Activated naive CD8-positive, alpha-beta T cell treated with anti-CD3 and anti-CD28 coated beads, Interleukin-2, amount 50 U/mL, for 16 hours (primary cell): ENCODE results near the gene MST1R.
"Not testable (repeated sequence)": the region's sequence is repeated elsewhere in the genome, so short reads cannot be mapped to it uniquely, and the experiment has no call there.

Source experiments
- DNase-seq: peaks from one replicate; pipeline ENCODE4 v3.0.0-alpha.2; 2020; ENCODE audit warnings: low read depth, low spot score

The MST1R gene

DNA sequence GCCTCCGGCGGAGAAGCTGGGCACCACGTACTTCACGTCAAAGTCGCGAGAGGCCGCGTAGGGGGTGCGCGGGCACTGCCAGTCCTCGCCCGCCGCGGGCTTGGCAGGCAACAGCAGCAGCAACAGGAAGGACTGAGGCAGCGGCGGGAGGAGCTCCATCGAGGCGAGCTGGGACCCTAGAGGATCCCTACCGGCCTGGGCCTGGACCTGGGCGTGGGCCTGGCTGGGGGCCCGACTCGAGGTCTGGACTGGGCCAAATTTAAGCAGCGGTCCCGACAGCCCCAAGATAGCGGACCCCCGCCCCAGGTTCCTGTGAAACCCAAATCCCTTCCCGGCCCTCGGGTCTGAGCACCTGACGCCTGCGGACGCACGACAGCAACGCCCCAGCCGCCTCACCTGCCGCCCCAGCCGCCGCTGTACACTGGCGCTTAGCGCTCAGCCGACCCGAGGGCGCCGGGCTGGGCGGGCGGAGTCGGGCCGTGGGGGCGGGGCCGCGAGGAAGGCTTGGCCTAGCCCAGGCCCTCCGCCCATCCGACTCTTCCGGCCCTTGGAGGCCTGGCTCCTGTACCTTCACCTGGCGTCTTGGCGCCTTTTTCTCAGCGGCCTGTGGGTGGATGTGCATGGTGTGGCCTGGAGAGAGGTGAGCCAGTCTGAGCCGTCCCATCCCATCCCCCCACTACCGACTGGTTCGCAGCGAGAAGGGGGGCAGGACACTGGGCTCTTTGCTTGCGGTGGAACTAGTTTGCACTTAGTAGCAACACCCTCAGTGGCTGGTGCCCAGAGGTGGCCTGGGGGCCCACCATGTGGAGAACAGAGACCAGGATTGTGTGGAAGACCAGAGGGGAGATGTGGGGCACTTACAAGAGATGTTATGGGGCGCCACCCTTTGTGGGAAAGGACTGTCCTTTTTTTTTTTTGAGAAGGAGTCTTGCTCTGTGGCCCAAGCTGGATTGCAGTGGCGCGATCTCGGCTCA, at the start of gene MST1R:
Gene MST1R, minus strand, starts transcription at position 423 of the 974 bp plus-strand sequence. Its CDS starts 264 bp downstream, at position 159.
- DNase-seq, result peak; percentile 53

GRCh38 chr3:49952924-49953323, 49.3 kb upstream of the MST1R start:
- no peak for DNase-seq

- DNase-seq, result no peak
Measured at GRCh38 chr3:49942651-49943050, 39.0 kb upstream of the MST1R start.

DNA sequence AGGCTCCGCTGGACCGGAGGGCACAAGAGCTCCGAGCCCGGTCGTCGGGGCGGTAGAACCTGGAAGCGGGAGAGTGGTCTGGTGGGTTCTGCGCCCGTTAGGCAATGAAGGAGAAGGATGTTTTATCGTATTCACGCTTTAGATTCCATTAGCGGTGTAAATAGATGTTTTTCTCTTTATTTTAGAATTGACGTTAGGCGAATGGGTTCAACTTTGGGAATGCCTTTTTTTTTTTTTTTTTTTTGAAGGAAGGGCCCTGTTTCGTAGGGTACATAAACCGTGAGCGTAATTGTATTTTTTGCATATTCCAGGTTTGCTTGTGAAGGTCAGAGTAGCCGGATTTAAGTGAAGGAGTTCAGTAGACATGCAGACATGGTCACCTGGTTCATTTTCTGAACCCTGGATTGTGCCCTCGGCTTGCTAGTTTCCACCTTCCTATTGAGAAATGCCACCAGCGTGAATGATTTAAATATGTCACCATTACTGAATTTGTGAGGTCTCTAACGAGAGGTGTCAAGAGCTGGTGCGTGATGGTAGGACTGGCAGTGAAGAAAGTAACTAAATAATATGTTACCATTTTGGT, 37.1 kb upstream of the MST1R start:
- DNase-seq, result no peak

GRCh38 chr3:49939858-49940666, 36.4 kb upstream of the MST1R start, which contains the start of gene RBM6:
RBM6 (plus strand) TSS chr3:49940150; CDS start chr3:49962642, 22,492 bp downstream.
- peak; percentile 85 for DNase-seq

- no peak for DNase-seq
Measured at GRCh38 chr3:49937090-49937489, 33.4 kb upstream of the MST1R start.

- DNase-seq, result not testable (repeated sequence)
Measured at GRCh38 chr3:49932281-49932680, 28.6 kb upstream of the MST1R start.

GRCh38 chr3:49930922-49931321, 27.2 kb upstream of the MST1R start:
- DNase-seq, result no peak

DNA sequence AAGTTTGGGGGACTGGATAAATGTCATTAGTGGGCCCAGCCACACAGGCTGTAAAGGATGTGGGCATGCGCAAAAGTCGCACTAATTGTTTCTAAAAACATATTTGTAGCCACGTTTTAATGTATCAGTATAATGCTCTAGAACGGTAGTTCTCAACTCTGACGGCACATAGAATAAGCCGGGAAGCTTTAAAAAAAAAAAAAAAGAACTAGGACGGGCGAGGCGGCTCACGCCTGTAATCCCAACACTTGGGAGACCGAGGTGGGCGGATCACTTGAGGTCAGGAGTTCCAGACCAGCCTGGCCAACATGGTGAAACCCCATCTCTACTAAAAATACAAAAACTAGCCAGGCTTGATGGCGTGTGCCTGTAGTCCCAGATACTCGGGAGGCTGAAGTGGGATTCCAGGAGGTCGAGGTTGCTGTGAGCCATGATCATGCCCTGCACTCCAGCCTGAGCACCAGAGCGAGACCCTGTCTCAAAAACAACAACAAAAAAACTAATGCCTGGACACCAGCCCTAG, 26.6 kb upstream of the MST1R start:
- no peak for DNase-seq

- DNase-seq, result peak; percentile 75
Measured at GRCh38 chr3:49929291-49930167, 25.9 kb upstream of the MST1R start, which contains the start of gene MON1A. MON1A (minus strand) TSS chr3:49929811; CDS start chr3:49913346, 16,465 bp downstream.

- DNase-seq, result no peak
Measured at GRCh38 chr3:49928481-49929017, 24.9 kb upstream of the MST1R start.

GRCh38 chr3:49927798-49928197, 24.1 kb upstream of the MST1R start:
- DNase-seq, result no peak

GRCh38 chr3:49926117-49926728, 22.6 kb upstream of the MST1R start:
- DNase-seq, result no peak

- no peak for DNase-seq
Measured at GRCh38 chr3:49925485-49925884, 21.8 kb upstream of the MST1R start.

DNA sequence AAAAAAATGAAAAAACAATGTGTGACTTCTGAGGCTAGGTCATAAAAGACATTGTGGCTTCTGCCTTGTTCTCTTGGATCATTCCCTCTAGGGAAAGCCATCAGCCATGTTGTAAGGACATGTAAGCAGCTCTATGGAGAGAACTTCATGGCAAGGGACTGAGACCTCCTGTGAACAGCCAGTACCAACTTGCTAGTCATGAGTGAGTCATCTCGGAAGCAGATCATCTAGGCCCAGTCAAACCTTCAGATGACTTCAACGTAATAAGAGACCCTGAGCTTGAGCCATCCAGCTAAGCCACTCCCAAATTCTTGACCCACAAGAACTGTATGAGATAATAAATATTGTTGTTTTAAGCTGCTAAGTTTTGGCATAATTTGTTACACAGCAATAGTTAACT, 21.0 kb upstream of the MST1R start:
- DNase-seq, result no peak

DNA sequence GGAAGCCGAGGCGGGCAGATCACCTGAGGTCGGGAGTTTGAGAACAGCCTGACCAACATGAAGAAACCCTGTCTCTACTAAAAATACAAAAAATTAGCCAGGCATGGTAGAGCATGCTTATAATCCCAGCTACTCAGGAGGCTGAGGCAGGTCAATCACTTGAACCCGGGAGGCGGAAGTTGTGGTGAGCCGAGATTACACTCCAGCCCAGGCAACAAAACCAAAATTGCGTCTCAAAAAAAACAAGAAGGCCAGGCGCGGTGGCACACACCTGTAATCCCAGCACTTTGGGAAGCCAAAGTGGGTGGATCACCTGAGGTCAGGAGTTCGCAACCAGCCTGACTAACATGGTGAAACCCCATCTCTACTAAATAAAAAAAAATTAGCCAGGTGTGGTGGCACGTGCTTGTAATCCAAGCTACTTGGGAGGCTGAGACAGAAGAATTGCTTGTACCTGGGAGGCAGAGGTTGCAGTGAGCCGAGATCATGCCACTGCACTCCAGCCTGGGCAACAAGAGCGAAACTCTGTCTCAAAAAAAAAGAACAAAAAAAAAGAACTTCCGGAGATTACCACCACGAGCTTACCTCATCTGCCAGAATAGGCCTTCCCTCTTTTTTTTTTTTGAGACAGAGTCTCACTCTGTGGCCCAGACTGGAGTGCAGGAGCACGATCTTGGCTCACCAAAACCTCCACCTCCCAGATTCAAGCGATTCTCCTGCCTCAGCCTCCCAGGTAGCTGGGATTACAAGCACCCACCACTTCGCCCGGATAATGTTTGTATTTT, 14.3 kb upstream of the MST1R start:
- not testable (repeated sequence) for DNase-seq

DNA sequence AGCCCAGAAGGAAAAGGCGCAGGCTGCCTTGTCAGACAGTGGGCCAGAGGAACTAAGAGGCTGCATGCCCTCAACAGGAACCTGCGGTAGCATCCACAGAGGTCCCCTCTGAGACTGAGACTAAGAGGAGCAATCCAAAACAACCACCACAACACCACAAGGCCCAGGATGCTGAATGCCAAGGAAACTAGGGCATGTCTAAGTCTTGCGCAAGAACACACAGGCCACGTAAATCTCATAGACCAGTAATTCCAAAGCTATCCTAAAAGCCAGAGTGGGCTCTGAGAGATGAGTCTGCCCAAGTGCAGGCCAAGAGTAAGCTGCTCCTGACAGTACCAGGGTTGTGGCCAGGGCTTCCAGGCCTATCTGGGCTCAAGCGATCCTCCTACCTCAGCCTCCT, 13.0 kb upstream of the MST1R start:
- DNase-seq, result no peak

- DNase-seq, result no peak
Measured at GRCh38 chr3:49914906-49915305, 11.2 kb upstream of the MST1R start.

DNA sequence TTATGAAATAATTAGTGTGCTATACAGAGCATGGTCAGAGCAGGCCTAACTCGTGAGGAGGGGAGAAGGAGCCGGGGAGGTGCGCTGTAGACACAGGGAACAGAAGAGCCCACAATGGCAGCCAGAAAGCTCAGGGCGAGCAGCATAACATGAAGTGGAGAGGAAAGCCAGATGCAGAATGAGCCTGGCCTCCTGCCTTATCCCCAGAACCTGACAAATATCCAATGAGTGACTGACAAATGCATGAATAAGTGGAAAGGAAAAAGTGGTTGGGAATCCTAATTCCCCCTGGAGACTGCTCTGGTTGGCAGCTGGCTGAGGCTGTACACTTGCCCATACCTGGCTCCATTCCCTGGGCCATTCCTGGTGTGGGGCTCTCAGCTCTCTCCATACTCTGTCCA, 9.2 kb upstream of the MST1R start:
- no peak for DNase-seq
